ENCODE results near the gene AKAP7.

DNA sequence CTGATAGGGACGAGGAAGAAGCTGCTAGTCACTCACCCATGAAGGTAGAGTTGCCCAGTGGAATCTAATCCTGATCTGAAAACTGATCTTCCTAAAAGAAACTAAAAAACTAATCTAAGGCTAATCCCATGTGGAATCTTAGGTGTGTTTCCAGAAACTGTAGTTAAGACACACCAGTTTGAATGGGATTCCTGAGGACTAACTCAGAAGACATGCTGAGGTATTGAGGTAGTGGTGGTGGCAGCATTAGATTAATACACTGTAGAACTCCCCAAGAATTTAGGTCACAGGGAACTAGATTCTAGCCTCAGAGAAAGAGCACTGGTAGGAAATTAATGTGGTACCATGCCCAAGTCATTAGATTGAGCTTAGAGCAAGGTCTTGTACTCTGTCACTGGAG lies 19.6 kb upstream of the AKAP7 start:
- TF ChIP-seq, protein P1, sequence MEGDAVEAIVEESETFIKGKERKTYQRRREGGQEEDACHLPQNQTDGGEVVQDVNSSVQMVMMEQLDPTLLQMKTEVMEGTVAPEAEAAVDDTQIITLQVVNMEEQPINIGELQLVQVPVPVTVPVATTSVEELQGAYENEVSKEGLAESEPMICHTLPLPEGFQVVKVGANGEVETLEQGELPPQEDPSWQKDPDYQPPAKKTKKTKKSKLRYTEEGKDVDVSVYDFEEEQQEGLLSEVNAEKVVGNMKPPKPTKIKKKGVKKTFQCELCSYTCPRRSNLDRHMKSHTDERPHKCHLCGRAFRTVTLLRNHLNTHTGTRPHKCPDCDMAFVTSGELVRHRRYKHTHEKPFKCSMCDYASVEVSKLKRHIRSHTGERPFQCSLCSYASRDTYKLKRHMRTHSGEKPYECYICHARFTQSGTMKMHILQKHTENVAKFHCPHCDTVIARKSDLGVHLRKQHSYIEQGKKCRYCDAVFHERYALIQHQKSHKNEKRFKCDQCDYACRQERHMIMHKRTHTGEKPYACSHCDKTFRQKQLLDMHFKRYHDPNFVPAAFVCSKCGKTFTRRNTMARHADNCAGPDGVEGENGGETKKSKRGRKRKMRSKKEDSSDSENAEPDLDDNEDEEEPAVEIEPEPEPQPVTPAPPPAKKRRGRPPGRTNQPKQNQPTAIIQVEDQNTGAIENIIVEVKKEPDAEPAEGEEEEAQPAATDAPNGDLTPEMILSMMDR (IDR thresholded peaks at IDR 0.05), result no peak
- no peak for TF ChIP-seq EZH2 (IDR thresholded peaks at IDR 0.05)
